Upper lobe of right lung (tissue), 1 donor: Measurements from ENCODE around the gene COL6A1. TPM values are rescaled to one million over a fixed set of nuclear protein-coding genes. Genes with fewer than 3 reads are reported as not detected.

Experiments used
- ATAC-seq: fragments of 200-7000 bp; cut with Tn5 transposase; one replicate; pipeline ENCODE4 v1.9.1; 2020; ENCODE audit warnings: mild to moderate bottlenecking, moderate library complexity
- DNase-seq: peaks from one replicate; pipeline ENCODE4 v3.0.0-alpha.2; 2020
- H3K27ac ChIP-seq: fragments of 200-600 bp; one replicate; pipeline ENCODE4 v1.8.0; 2022
- H3K27me3 ChIP-seq: fragments of 200-600 bp; one replicate; pipeline ENCODE4 v1.8.0; 2022; ENCODE audit warnings: mild to moderate bottlenecking
- H3K36me3 ChIP-seq: fragments of 200-600 bp; one replicate; pipeline ENCODE4 v1.8.0; 2022
- H3K4me1 ChIP-seq: fragments of 200-600 bp; one replicate; pipeline ENCODE4 v1.8.0; 2022
- H3K4me3 ChIP-seq: fragments of 200-600 bp; one replicate; pipeline ENCODE4 v1.8.0; 2022; ENCODE audit warnings: mild to moderate bottlenecking
- H3K9me3 ChIP-seq: fragments of 200-600 bp; one replicate; pipeline ENCODE4 v1.8.0; 2022
- intact Hi-C: fragments of 100-400 bp; cut with DNase I; formaldehyde crosslinking; loops from one replicate; pipeline ENCODE4 v1.11.0; 2022
- long read RNA-seq: library from polyadenylated mRNA; unstranded; transcript quantifications from one replicate; pipeline ENCODE4 v2.0.0, GENCODE V29; 2021
- total RNA-seq: library from RNA; stranded (reverse); fragmentation: NEBNext Ultra II Directional; extraction: Animal tissue kit (Norgen Biotek cat#: 25700); gene quantifications from one replicate; pipeline ENCODE4 v1.2.1, GENCODE V29; 2021
- TF ChIP-seq, protein P1 (sequence below): fragments of 200-600 bp; IDR thresholded peaks from one replicate; pipeline ENCODE4 v1.8.0; 2022; ENCODE audit warnings: antibody characterized with exemption
- donor health status: DM: no; HTN: yes; CAD: no; lungs with severe emphysema.

COL6A1 gene, protein sequence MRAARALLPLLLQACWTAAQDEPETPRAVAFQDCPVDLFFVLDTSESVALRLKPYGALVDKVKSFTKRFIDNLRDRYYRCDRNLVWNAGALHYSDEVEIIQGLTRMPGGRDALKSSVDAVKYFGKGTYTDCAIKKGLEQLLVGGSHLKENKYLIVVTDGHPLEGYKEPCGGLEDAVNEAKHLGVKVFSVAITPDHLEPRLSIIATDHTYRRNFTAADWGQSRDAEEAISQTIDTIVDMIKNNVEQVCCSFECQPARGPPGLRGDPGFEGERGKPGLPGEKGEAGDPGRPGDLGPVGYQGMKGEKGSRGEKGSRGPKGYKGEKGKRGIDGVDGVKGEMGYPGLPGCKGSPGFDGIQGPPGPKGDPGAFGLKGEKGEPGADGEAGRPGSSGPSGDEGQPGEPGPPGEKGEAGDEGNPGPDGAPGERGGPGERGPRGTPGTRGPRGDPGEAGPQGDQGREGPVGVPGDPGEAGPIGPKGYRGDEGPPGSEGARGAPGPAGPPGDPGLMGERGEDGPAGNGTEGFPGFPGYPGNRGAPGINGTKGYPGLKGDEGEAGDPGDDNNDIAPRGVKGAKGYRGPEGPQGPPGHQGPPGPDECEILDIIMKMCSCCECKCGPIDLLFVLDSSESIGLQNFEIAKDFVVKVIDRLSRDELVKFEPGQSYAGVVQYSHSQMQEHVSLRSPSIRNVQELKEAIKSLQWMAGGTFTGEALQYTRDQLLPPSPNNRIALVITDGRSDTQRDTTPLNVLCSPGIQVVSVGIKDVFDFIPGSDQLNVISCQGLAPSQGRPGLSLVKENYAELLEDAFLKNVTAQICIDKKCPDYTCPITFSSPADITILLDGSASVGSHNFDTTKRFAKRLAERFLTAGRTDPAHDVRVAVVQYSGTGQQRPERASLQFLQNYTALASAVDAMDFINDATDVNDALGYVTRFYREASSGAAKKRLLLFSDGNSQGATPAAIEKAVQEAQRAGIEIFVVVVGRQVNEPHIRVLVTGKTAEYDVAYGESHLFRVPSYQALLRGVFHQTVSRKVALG
- 175 TPM for total RNA-seq
- long read RNA-seq, transcript COL6A1-204 (3 exons, 968 nt) = major isoform, 7 of 80 reads
- long read RNA-seq, partial matches to known transcripts = 24 of 80 reads
- long read RNA-seq, other reads (novel, unspliced or antisense) = 47 of 80 reads

DNA sequence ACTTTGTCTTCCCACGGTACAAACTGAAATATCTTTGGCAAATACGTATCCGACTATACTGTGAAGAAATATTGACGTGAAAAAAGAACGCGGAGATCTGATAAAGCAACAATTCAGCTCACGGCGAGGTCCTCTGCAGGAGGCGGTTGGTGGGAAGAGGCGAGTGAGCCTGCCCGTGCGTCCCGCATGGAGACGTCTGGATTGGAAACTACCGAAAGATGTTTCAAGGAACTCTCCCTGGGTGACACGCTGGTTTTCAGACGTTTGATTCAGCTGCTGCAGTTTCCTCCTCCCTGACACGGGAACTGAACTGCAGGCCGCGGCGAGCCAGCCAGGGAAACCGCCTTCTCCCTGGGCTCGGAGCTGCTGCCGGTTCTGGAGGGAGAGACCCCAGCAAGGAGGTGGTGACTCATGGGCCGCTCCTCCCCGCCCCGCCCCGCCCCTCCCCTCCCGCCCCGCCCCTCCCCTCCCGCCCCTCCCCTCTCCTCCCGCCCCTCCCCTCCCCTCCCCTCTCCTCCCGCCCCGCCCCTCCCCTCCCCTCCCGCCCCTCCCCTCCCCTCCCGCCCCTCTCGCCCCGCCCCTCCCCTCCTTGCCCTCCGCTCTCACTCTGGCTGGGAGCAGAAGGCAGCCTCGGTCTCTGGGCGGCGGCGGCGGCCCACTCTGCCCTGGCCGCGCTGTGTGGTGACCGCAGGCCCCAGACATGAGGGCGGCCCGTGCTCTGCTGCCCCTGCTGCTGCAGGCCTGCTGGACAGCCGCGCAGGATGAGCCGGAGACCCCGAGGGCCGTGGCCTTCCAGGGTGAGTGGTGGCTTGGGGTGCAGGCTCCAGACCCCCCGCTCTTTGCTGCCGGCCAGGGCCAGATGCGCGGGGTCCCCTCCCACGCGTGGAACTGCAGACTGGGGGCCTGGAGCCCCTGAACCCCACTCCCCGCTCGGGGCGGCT, at the start of gene COL6A1:
Gene COL6A1 (plus strand): TSS at position 620 of the 941 bp plus-strand sequence. CDS start 81 bp downstream, at position 701.
- H3K9me3 ChIP-seq = no peaks in the 10 kb centered on the region
- TF ChIP-seq, protein P1, sequence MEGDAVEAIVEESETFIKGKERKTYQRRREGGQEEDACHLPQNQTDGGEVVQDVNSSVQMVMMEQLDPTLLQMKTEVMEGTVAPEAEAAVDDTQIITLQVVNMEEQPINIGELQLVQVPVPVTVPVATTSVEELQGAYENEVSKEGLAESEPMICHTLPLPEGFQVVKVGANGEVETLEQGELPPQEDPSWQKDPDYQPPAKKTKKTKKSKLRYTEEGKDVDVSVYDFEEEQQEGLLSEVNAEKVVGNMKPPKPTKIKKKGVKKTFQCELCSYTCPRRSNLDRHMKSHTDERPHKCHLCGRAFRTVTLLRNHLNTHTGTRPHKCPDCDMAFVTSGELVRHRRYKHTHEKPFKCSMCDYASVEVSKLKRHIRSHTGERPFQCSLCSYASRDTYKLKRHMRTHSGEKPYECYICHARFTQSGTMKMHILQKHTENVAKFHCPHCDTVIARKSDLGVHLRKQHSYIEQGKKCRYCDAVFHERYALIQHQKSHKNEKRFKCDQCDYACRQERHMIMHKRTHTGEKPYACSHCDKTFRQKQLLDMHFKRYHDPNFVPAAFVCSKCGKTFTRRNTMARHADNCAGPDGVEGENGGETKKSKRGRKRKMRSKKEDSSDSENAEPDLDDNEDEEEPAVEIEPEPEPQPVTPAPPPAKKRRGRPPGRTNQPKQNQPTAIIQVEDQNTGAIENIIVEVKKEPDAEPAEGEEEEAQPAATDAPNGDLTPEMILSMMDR = no peak
- peaks cover 2% of the 10 kb centered on the region for H3K4me1 ChIP-seq
- ATAC-seq (peak; percentile 77), DNase-seq (peak; percentile 83)
- H3K27ac ChIP-seq = peak within 1 kb of the TSS; percentile 70
- peaks cover 7% of the 10 kb centered on the region for H3K36me3 ChIP-seq
- intact Hi-C loops = no loop called here
- peaks cover 9% of the 10 kb centered on the region for H3K27me3 ChIP-seq
- peak within 1 kb of the TSS; percentile 71 for H3K4me3 ChIP-seq

DNA sequence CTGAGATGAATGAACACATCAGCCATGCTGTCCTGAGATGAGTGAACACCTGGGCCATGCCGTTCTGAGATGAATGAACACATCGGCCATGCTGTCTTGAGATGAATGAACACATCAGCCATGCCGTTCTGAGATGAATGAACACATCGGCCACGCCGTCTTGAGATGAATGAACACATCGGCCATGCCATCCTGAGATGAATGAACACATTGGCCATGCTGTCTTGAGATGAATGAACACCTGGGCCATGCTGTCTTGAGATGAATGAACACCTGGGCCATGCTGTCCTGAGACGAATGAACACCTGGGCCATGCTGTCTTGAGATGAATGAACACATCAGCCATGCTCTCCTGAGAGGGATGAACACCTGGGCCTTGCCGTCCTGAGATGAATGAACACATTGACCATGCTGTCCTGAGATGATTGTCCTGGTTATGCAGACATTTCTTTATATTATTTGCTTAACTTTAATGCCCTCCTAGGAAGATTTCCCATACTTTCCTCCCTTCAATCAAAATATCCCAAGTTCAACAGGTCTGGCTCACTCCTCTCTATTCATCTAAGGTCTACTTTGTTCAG, 48.6 kb upstream of the COL6A1 start:
- intact Hi-C loops = no loop called here
- Histone ChIP-seq H3K4me1 (no peaks in the 10 kb centered on the region), H3K9me3 (no peaks in the 10 kb centered on the region), H3K27ac (no peak overlapping the region), H3K36me3 (no peaks in the 10 kb centered on the region), H3K4me3 (no peak overlapping the region), H3K27me3 (no peaks in the 10 kb centered on the region)
- TF ChIP-seq, protein P1 = no peak
- DNase-seq (no peak), ATAC-seq (no peak)

DNA sequence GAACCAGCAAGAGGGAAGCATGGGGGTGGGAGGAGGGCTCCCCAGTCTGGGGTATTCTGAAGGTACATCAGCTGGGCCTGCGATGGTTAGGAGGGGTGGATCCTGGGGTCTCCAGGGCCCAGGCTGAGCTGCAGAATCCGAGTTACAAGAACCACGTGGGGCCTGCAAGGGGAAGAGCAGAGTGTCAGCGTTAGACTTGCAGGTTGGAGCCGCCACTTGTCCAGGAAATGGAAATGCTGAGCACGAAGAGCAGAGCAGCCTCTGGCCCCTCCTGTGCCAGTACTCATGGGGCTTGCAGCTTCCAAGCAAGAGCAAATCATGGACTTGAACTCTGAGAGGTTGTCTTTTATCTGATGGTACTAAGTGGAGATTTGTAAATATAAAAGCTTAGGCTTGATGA, 47.5 kb upstream of the COL6A1 start:
- H3K27me3 ChIP-seq = no peaks in the 10 kb centered on the region
- DNase-seq (no peak), ATAC-seq (no peak)
- TF ChIP-seq, protein P1 = no peak
- no peaks in the 10 kb centered on the region for H3K36me3 ChIP-seq
- H3K4me3 ChIP-seq = no peak overlapping the region
- intact Hi-C loops = no loop called here
- no peaks in the 10 kb centered on the region for H3K4me1 ChIP-seq
- no peak overlapping the region for H3K27ac ChIP-seq
- no peaks in the 10 kb centered on the region for H3K9me3 ChIP-seq

DNA sequence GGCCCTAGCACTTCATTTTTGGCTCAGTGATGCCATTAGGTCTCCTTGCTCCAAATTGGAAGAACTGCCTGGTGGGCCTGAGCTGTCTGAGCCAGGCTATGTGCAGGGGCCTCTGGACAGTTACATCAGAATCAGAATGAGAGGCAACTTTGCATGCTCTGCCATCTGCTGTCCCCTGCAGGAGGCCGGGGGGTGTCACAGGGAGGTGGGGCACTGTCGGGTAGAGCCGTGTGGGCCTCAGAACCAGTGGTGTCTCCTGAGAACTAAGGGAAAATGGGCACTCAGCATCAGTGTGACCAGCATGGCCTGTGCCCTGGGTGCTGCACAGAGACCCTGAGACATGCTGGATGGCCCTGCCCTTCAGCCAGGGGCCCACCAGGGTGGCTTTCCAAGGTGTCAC, 47.0 kb upstream of the COL6A1 start:
- no peaks in the 10 kb centered on the region for H3K36me3 ChIP-seq
- no peak overlapping the region for H3K4me3 ChIP-seq
- no peaks in the 10 kb centered on the region for H3K4me1 ChIP-seq
- no peak overlapping the region for H3K27ac ChIP-seq
- intact Hi-C loops = no loop called here
- TF ChIP-seq, protein P1 = no peak
- DNase-seq (no peak), ATAC-seq (no peak)
- no peaks in the 10 kb centered on the region for H3K9me3 ChIP-seq
- no peaks in the 10 kb centered on the region for H3K27me3 ChIP-seq
